Stimulated activated CD8-positive, alpha-beta memory T cell treated with anti-CD3 and anti-CD28 coated beads, Interleukin-2, amount 100 ng/mL, for 1 hour (primary cell): ENCODE results near the gene SAA1.
"Not testable (repeated sequence)": the region's sequence is repeated elsewhere in the genome, so short reads cannot be mapped to it uniquely, and the experiment has no call there.

ENCODE experiments used
- DNase-seq, 2 donors: peaks; one replicate each; pipeline ENCODE4 v3.0.0-alpha.2; 2020; ENCODE audit warnings: low read depth in 2 of 2

SAA1 gene

GRCh38 chr11:18259259-18259658 lies 6.8 kb upstream of the SAA1 start:
- no peak for DNase-seq

- DNase-seq: no peak
Measured at GRCh38 chr11:18261721-18262120, 4.3 kb upstream of the SAA1 start.

DNA sequence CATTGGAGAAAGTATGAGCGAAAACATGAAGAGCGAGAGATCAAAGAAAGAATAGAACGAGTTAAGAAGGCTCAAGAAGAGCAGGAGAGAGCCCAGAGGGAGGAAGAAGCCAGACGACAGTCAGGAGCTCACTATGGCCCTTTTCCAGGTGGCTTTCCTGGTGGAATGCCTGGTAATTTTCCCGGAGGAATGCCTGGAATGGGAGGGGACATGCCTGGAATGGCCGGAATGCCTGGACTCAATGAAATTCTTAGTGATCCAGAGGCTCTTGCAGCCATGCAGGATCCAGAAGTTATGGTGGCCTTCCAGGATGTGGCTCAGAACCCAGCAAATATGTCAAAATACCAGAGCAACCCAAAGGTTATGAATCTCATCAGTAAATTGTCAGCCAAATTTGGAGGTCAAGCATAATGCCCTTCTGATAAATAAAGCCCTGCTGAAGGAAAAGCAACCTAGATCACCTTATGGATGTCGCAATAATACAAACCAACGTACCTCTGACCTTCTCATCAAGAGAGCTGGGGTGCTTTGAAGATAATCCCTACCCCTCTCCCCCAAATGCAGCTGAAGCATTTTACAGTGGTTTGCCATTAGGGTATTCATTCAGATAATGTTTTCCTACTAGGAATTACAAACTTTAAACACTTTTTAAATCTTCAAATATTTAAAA lies 3.2 kb upstream of the SAA1 start:
- not testable (repeated sequence) for DNase-seq

DNA sequence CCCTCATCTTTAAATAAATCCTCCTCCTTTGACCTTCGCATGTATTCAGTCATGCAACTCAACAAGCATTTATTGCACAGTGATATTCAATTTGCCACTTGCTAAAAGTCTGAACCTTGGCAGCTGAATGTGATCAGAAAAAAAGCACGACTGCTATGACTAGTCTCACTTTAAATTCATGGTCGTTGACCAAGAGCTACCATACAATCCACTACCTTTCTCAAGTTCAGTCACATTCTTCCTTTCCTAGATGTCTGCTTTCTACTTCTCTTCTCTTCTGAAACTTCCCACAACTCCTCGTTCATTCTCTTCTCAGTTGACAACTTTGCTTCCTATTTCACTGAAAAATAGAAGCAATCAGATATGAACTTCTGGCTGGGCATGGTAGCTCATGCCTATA lies 2.0 kb upstream of the SAA1 start:
- DNase-seq: no peak

DNA sequence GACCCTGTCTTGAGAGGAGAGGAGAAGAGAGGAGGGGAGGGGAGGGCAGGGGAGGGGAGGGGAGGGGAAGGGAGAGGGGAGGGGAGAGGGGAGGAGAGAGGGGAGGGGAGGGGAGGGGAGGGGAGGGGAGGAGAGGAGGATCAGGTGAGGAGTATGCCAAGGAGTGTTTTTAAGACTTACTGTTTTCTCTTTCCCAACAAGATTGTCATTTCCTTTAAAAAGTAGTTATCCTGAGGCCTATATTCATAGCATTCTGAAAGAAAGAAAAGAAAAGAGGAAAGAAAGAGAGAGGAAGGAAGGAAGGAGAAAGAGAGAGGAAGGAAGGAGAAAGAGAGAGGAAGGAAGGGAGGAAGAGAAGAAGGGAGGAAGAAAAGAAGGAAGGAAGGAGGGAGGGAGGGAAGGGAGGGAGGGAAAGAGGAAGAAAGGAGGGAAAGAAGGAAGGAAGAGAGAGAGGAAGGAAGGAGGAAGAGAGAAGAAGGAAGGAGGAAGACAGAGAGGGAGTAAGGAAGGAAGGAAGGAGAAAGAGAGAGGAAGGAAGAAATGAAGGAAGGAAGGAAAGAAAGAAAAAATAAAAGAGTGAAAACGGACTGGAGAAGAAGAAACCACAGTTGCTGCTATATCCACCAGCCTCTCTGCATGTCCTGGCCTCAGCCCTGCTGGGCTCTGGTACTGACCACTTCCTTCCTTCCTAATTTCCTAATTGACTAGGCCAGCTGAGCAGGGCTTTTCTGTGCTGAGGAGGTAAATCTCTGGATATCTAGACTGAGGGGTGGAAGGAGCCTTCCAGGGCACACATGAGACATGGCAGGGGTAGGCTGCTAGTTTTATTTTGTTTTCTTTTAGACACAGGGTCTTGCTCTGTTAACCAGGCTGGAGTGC lies 1.1 kb upstream of the SAA1 start:
- DNase-seq: no peak

GRCh38 chr11:18267335-18268133 lies 1.5 kb downstream of the SAA1 start:
- DNase-seq: not testable (repeated sequence)

DNA sequence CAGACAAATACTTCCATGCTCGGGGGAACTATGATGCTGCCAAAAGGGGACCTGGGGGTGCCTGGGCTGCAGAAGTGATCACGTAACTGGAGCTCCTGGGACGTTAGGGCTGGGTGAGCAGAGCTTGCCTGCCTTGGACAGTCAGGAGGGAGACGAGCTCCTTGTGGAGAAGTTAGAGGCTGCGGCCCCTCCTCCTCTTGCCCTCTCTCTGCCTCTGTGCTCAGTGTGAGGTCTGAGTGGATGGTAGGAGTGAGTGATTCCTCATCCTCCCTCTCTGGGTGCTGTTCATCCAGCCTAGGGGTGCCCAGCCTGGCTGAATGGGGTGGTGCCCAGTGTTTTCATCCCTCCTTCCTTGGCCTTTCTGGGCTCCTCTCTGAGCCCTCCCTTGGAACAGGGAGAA lies 3.2 kb downstream of the SAA1 start:
- not testable (repeated sequence) for DNase-seq

DNA sequence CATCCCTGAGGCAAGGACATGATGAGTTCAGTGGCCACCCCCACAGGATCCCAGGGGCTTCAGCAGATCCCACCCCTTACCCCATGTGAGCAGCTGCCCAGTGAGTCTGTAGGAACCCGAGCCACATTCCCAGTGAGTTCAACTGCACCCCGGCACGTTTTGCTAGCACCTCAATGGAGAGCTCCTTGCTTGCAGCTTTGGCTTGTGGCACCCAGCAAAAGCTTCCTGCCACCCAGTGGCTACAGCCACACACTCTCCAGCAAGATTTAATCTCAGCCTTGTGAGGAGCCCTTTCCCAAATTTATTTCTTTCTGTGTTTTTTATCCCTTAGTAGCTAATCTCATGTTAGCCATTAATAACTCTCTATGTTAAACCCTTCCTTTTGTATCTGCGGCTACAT lies 4.0 kb downstream of the SAA1 start:
- no peak for DNase-seq

- no peak for DNase-seq
Measured at GRCh38 chr11:18271206-18271605, 5.1 kb downstream of the SAA1 start.

GRCh38 chr11:18277565-18278271 lies 11.7 kb downstream of the SAA1 start:
- DNase-seq: no peak

GRCh38 chr11:18280438-18281045 lies 14.5 kb downstream of the SAA1 start:
- no peak for DNase-seq

GRCh38 chr11:18282626-18283025 lies 16.6 kb downstream of the SAA1 start:
- DNase-seq: no peak

DNA sequence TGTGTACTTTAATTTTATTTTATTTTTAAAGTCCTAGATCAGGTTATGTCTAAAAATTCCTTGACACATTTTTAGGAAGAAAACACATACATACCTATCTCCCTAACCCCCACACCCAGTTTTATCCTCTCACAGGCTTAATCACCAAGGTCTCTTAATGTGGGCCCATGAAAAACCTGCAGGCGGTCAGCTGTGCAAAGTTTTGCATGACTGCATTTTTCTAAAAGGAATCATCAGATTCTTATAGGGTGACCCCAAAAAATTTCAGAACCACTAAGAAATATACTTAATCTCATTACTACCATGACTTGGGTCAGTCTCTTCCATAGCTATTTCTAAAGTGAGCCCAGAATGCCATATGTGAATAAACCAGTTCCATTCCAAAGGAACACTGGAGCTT lies 19.8 kb downstream of the SAA1 start:
- no peak for DNase-seq

- DNase-seq: no peak
Measured at GRCh38 chr11:18288911-18289310, 22.8 kb downstream of the SAA1 start.

DNA sequence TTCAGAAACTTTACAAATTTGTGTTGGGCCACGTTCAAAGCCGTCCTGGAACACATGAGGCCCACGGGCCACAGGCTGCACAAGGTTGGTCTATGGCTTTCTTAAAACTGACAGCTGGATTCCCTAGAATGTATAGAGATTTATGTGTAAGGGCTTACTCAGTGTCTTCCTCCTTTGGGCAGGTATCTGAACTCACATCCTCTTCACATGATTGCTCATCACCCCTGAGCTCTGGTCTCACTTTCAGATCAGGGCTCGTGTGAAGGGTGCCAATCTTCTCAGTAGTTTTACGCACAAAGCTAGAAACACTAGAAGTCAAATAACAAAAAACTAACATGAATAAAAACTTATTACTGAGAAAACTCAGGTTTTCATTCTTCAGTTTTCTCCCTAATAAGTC lies 28.8 kb downstream of the SAA1 start:
- DNase-seq: no peak

- no peak for DNase-seq
Measured at GRCh38 chr11:18295316-18295715, 29.3 kb downstream of the SAA1 start.

DNA sequence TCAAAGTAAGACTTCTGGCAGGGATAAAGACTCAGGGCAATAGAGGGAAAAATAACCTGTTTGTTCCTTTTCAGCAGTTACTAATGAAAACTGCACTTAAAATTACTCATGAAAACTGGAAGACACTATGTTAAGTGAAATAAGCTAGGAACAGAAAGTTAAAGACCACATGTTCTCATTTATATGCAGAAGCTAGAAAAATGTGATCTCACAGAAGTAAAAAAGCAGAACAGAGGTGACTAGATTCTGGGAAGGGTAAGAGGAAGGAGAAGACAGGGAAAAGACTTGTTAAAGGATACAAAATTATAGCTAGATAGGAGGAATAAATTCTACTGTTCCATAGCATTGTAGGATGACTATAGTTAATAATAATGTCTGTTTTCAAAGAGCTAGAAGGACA lies 33.7 kb downstream of the SAA1 start:
- DNase-seq: no peak

DNA sequence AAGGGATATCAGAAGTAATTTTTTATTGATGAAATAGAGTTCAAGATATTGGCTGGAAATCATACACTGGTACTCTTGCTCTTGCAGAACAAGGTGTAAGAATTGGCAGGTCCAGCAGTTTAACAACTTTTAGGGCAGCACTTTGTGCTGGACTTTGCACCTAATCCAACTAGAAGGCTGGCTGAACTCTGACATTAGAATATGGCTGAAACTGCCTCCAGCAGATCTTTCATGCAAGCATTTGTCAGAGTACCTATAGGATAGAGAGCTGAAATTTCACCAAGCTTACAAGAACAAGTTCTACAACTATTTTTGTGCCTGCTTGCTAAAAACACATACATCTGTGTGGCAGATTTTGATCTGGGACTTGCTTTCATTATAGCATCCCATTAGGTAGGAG lies 38.7 kb downstream of the SAA1 start:
- no peak for DNase-seq

GRCh38 chr11:18307461-18308139 lies 41.5 kb downstream of the SAA1 start:
- no peak for DNase-seq

DNA sequence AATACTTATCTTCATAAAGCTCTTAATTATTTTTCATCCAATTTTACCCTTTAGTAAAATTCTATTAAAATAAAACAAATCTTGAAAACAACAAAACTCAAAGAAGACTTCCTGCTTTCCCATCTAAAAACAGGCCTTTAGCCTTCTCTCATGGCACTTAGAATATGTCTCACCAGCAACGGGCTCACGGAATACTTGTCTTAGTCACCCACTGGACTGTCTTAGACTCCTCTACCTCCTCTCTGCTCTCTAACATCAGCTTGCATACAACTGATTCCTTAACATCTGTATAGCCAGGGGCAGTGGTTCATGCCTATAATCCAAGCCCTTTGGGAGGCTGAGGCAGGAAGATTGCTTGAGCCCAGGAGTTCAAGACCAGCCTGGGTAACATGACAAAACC lies 42.2 kb downstream of the SAA1 start:
- no peak for DNase-seq

DNA sequence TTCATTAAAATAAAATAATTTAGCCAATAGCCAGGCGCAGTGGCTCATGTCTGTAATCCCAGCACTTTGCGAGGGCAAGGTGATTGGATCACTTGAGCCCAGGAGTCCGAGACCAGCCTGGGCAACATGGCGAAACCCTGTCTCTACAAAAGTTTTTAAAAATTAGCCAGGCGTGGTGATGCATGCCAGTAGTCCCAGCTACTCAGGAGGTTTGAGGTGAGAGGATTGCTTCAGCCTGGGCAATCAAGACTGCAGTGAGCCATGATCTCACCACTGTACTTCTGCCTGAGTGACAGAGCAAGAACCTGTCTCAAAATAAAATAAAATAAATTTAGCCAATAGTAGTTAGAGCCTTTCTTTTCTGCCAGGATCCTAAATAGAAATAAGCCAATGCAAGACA lies 43.6 kb downstream of the SAA1 start:
- DNase-seq: no peak
